NCI-H1436 treated with DMSO at 0.1 percent for 48 hours (cell line): ENCODE measurements around the gene NGRN.
"Not testable (repeated sequence)": the region's sequence is repeated elsewhere in the genome, so short reads cannot be mapped to it uniquely, and the experiment has no call there.

Experiments used
- DNase-seq: peaks from one replicate; lab custom pipeline; 2025; lab: John Stamatoyannopoulos, UW

NGRN gene

DNA sequence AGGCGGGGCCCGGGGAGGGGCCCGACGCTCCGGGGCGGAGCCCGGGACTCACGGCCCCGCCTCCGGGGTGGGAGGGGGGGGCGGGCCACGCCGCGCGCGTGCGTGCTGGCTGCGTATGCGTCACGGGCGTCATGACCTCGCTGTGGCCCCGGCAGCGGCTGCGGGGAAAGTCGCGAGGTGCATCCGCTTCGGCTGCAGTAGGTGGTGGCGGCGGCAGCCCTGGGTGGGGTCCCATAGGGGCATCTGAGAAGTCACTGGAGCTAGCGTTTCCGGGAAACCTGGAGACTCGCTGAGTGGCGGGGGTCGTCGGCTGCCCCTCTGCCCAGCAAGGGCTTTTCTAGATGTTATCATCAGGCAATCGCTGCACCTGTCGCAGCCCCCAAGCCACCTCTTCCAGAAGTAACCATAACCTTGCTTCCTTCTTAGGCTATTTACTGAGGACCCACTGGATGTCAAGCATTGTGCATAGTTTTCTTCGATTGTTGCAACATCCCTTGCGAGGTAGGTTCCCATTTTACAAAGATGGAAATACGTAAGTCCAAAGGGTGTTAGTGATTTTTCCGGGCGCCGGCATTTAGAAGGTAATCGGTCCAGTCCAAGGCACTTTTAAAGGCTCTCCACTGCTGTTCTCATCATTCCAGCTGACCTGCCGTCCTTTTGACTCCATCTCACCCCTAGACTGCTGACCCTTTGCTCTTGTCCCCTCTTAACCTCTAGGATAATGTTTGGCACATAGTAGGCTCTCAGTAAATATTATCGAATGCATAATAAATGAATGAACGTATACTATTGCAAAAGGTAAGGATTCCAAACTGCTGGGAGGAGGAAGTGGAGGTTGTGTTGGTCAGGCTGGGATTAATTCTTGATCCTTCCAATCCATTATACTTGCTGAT is 31.1 kb upstream of the NGRN start, which contains the start of gene GDPGP1:
GDPGP1 (plus strand) TSS at position 114 of the 893 bp plus-strand sequence. CDS start 6,700 bp downstream, outside the sequence.
- peak; percentile 35 for DNase-seq

DNA sequence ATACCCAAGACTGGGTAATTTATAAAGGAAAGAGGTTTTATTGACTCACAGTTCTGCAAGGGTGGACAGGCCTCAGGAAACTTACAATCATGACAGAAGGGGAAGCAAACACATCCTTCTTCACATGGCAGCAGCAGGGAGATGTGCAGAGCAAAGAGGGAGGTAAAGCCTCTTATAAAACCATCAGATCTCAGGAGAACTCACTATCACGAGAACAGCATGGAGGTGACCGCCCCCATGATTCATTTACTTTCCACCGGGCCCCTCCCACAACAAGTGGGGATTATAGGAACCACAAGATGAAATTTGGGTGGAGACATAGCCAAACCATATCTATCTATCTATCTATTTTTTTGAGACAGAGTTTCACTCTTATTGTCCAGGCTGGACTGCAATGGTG is 26.1 kb upstream of the NGRN start:
- DNase-seq = no peak

DNA sequence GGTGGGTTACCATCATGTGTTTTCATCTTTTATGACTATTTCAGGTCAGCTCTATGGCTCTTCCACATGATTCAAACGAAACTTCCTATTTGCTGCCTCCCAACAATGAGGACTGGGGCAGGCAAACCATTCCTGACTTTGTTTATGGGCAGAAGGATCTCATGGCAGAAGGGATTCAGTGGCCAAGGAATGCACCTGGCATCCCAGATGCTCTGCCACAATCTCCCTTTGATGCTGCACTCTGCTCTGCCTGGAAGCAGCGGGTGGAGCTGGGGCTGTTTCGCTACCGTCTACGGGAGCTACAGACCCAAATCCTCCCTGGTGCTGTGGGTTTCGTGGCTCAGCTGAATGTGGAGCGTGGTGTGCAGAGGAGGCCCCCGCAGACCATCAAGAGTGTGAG is 24.6 kb upstream of the NGRN start:
- DNase-seq = no peak

DNA sequence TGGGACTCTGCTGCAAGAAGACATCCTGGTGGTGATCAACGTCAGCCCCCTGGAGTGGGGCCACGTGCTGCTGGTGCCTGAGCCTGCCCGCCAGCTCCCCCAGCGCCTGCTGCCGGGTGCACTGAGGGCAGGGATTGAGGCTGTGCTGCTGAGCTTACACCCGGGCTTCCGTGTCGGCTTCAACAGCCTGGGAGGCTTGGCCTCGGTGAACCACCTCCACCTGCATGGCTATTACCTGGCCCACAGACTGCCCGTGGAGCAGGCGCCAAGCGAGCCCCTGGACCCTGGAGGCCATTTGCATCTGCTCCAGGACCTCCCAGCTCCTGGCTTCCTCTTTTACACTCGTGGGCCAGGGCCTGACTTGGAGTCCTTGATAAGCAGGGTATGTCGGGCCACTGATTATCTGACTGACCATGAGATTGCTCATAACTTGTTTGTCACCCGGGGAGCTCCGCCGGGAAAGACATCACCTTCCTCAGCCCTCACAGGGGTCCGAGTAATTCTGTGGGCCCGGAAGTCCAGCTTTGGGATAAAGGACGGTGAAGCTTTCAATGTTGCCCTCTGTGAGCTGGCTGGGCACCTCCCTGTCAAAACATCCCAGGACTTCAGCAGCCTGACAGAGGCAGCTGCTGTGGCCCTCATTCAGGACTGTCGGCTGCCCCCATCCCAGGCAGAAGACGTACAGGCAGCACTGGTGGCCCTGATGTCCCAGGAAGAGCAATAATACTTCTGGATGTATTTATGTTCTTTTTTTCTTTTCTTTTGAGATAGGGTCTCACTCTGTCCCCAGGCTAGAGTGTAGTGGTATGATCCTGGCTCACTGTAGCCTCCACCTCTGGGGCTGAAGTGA is 23.9 kb upstream of the NGRN start:
- no peak for DNase-seq

DNA sequence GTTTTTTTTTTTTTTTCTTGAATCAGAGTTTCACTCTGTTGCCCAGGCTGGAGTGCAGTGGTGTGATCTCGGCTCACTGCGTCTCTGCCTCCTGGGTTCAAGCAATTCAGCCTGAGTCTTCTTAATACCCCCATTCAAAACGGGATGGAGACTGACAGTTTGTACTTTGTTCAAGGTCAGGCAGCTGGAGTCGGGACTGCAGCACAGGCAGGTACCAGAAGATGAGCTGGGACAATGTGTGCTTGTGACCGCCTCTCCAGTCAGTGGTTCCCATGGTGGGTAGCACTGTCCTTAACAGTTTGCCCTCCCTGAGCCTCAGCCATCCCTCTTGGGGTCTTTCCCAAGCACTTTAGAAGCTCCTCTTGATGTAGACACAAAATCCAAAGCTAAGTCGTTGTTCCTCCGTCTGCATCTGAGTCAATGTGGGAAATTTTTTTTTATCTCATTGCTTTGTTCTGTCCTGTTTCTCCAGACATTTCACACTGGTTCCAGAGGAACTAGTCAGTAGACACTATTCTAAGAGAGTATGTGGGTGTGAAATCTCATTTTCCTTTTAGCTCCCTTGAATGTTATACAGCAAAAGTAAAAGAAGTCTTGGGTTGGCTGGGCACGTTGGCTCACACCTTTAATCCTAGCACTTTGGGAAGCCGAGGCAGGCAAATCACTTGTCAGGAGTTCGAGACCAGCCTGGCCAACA is 21.4 kb upstream of the NGRN start:
- DNase-seq = no peak

DNA sequence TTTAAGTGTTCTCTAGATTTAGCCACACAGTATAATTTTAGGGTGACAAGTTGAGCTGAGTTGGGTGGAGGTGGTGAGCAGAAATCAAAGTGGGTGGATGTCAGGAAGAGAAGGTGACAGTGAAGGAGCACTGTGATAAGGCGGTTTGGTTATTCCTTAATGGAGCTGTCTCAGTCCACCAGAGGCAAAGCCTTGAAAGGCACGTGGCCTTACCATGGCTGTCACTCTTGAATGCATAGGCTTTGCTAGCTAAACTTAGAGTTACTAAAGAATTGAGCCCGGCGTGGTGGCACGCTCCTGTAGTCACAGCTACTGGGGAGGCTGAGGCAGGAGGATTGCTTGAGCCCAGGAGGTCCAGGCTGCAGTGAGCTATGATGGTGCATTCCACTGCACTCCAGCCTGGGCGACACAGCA is 16.7 kb upstream of the NGRN start:
- no peak for DNase-seq

DNA sequence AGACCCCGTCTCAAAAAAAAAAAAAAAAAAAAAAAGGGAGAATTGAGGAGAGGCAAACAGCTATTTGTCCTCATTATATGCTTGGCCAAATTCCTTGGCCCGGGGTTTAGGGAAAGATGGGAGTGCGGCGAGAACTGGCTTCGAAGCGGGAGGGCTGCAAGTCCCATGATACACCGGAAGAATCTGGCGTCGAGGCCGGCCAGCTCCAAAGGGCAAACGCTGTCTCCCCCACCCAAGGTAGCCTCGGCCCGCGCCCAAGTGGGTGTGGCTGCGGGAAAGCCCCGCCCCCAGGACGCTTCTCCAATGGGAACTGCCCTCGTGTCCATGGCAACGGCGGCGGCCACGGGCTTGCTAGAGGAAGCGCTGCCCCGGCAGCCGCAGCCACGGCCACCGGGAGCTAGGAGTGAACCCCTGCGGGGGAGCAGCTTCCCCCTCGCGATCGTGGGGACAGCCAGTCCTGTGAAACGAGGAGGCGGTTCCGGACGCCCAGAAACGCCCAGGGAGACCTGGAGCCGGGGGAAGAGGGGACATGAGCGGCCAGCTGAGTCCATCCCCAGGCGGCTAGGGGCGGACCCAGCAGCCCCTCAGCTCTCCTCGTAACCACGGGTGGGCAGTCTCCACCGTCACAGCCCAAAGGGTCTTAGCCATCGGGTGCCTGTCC is 16.1 kb upstream of the NGRN start, which contains the start of gene TTLL13:
TTLL13 (plus strand) TSS at position 354 of the 661 bp plus-strand sequence. CDS start 1,075 bp downstream, outside the sequence.
- DNase-seq = peak; percentile 48

DNA sequence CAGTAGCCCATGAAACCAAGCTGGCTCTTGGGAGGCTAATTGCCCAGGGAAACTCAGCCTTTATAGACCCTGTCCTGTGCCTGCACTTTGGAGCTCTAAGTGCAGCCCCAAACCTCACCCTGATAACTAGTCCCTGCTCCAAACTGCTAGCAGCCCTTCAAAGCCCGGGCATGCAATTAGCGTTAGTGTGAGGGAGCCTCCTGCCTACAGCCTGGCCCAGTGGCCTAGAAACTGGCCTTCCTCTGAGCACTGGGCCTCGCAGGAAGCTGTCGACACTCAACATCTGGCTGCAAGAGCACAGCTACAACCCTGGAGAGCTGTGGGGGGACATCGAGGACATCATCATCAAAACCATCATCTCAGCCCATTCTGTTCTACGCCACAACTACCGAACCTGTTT is 7.7 kb upstream of the NGRN start:
- DNase-seq = no peak

DNA sequence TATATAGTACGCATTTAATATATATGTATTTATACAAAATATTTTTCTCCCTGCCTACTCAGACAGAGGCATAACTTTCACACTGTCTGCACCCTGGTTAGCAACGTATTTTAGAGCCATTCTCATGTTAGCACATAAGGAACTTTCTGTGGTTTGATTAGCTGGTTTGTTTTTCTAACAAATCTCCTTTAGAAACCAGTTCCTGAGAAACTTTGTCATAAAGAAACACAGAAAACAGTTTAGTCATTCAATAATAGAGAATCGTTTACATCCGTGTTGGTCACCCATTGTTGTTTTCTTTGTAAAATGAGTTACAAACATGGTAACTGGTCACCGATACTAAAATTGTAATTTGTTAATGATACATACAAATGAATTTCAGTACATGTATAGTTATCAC is 5.9 kb upstream of the NGRN start:
- DNase-seq = no peak

DNA sequence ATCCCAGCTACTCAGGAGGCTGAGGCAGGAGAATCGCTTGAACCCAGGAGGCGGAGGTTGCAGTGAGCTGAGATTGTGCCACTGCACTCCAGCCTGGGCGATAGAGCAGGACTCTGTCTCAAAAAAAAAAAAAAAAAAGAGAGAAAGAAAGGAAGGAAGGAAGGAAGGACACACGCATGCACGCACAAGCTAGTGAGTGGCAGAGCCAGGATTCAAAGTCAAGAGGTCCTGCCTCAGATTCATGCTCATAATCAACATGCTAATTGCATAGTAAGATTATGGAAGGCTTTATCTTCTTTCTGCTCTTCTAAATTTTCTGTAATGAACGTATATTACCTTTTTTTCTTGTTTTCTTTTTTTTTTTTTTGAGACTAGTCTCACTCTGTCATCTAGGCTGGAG is 4.7 kb upstream of the NGRN start:
- DNase-seq = not testable (repeated sequence)

DNA sequence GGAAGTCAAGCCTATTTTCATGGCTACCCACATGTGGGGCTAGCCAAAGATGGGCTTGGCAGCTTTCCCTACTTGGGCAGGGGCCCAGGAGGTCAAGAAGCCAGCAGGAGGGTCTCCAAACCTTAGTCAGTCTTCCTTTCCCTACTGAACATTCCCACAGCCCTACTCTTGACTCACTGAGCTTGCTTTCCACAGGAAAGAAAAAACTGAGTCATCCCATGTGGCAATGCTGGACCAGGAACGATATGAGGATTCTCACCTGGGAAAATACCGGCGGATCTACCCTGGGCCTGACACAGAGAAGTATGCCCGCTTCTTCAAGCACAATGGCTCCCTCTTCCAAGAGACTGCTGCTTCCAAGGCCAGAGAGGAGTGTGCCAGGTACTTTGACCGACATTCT is 3.7 kb upstream of the NGRN start:
- DNase-seq = no peak

DNA sequence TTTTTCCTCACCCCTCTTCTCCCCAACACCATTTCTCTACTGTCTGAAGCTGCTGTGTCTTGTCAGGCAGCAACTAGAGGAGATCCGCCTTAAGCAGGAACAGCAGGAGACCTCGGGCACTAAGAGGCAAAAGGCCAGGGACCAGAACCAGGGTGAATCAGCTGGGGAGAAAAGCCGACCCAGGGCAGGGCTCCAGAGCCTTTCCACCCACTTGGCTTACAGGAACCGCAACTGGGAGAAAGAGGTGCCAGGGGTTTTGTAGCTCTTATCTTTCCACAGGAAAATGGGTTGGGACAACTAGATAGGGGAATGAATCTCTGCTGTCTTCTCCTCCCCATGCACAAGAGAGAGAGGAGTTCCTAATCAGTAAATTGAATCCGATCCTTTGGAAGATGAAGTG is 3.0 kb upstream of the NGRN start:
- DNase-seq = no peak

DNA sequence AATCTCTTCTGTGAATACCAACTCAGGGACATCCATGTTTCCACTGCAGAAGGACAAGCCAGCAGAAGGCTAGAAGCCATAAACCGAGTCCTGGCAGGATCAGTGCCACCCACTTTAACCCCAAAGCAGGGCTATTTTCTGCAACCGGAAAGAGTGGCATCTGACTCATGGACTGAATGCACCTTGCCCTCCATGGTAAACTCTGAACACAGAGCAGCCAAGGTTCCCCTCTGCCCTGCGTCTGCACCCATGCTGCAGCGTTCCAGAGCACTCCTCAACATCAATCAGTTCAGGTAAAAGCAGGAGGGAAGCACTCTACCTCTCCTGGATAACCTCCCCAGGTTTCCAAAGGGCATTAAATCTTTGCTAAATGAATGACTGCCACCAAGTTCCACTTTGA is 801 bp upstream of the NGRN start:
- no peak for DNase-seq

DNA sequence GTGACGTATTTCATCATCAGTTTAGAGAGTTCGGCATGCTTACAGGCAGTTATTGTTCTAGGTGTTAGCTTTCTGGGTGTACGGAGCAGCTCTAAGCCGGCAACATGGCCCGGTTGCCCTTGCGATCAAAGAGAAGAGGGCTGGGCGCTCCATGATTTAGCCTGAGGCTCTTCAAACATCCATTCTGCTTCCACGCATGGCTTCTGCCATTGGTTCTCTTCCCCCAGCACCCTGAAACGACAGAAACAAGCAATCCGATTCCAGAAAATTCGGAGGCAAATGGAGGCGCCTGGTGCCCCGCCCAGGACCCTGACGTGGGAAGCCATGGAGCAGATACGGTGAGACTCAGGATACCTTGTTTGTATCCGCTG is 574 bp downstream of the NGRN start:
- DNase-seq = no peak

DNA sequence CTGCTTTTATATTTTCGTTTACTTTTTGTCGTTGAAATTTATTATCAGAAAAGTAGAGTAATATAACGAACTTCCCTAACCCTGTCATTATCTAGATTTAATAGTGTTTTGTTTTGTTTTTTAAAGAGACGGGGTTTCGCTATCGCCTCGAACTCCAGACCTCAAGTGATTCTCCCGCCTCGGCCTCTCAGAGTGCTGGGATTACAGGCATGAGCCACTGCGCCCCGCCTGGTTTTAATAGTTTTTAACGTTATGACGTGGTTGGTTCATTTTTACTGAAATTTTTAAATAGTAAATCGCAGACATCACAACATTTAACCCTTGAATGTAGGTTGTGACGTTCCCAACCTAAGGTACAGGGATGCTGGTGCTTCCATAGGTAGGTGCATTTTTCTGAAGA is 1.0 kb downstream of the NGRN start:
- DNase-seq = no peak

DNA sequence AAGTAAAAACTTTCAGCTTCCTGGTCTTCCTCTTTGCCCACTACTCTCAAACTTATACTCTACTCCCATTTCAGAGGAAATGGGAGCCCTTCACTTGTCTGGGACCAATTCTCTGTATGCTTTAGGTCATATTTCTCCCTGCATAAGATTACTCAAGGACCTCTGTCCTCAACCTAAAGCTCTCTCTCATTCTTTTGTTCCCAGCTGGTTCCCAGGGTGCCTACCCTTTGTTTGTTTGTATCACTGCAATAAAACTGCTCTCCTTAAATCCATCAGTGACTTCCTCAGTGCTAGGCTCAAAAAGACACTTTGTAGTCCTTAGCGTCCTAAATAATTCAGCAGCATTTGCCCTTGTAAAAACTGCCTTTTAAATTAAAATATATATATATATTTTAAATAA is 2.9 kb downstream of the NGRN start:
- DNase-seq = no peak

DNA sequence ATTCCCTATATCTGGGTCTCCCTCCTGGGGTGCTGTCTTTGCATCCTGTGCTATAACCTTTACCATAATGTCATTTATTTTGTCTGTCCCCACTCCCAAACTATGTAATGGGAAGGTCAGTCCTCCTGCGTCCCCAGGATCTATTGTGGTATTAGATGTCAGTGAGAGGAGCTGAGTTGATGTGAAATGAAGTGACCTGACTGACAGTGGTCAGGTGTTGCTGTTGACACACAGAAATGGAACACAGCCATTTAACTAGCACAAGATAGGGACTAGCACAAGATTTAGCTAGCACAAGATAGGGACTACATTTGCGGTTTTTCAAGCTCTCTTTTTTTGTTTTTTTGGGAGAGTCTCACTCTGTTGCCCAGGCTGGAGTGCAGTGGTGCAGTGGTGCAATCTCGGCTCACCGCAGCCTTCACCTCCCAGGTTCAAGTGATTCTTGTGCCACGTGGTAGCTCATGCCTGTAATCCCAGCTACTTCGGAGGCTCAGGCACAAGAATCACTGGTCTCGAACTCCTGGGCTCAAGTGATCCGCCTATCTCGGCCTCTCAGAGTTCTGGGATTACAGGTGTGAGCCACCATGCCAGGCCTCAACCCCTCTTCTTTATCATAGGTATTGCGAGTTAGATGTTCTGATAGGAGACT is 5.2 kb downstream of the NGRN start:
- no peak for DNase-seq

DNA sequence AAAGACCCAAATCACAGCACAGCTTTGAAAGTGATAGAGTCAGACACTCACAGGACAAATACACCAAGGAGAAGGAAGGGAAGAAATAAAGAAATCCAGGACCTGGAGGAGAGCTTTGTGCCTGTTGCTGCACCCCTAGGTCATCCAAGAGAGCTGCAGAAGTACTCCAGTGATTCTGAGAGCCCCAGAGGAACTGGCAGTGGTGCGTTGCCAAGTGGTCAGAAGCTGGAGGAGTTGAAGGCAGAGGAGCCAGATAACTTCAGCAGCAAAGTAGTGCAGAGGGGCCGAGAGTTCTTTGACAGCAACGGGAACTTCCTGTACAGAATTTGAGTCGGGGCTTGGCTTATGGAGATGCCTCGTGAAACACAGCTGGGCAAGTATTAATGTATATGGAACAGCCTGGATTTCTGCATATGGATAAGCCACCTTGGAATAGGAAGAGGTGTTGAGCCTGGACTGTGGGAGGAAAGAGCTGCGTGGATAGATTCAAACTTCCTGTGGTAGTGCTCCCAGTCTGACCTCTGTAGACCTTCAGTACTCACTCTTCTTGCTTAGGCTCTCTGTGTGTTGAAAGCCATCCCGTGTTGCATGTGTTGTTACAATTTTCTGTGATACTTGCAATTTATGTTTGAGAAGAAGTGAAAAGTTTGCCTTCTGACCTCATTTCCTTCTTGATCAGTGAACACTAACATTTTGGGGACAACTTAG is 6.1 kb downstream of the NGRN start:
- DNase-seq = no peak

DNA sequence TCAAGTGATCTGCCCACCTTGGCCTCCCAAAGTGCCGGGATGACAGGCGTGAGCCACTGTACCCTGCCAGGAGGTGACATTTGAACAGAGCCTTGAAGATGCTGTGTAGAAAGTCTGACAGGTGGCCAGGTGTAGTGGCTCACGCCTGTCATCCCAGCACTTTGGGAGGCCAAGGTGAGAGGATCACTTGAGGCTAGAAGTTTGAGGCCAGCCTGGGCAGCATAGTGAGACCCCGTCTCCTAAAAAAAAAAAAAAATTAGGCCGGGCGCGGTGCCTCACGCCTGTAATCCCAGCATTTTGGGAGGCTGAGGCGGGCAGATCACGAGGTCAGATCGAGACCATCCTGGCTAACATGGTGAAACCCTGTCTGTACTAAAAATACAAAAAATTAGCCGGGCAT is 13.0 kb downstream of the NGRN start:
- DNase-seq = not testable (repeated sequence)

DNA sequence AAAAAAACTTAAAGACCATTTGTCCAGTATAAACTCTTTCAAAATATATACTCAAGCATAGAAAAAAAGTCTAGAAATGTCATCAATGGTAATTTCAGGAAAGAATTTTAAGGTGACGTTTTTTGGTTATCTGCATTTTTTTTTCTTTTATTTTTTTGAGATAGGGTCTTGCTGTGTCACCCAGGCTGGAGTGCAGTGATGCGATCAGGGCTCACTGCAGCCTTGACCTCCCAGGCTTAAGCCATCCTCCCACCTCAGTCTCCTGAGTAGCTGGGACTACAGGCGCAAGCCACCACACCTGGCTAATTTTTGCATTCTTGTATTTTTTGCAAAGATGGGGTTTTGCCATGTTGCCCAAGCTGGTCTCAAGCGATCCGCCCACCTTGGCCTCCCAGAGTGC is 15.3 kb downstream of the NGRN start:
- not testable (repeated sequence) for DNase-seq

DNA sequence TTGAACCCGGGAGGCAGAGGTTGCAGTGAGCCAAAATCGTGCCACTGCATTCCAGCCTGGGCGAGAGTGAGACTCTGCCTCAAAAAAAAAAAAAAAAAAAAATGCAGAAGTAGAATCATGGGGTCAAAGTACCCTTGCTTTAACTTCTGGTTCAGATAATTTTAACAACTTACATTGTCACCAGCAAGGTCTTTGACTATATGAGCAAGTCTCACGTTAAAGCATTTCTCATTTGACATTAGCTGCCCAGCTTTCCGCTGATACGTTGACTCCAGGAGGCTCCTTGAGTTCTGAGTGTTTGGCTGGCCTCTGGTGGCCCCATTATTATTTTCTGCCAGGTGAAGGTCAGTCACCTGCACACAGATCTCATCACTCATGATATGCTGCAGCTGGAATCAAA is 16.2 kb downstream of the NGRN start:
- not testable (repeated sequence) for DNase-seq
